Endodermal cell (in vitro differentiated cells): ENCODE measurements around the gene VRK2. TPM values are rescaled to one million over a fixed set of nuclear protein-coding genes. Genes with fewer than 3 reads are reported as not detected.

Experiments used
- DNase-seq: peaks from one replicate; pipeline ENCODE4 v3.0.0-alpha.2; 2017
- H3K27ac ChIP-seq: 2 replicates; pipeline ENCODE4 v1.5.1; 2013; ENCODE audit warnings: mild to moderate bottlenecking, low read depth, low read length, moderate library complexity
- H3K27me3 ChIP-seq: 2 replicates; pipeline ENCODE4 v1.6.1; 2013; ENCODE audit warnings: mild to moderate bottlenecking, low read length, moderate library complexity; ENCODE audit not compliant: insufficient read depth, control insufficient read depth, poor library complexity, severe bottlenecking
- H3K36me3 ChIP-seq: 2 replicates; pipeline ENCODE4 v1.7.0; 2013; ENCODE audit warnings: mild to moderate bottlenecking, low read length, moderate library complexity; ENCODE audit not compliant: control insufficient read depth, insufficient read depth
- H3K4me1 ChIP-seq: one replicate; pipeline ENCODE4 v1.7.0; 2013; ENCODE audit warnings: low read length; ENCODE audit not compliant: control insufficient read depth, insufficient read depth
- H3K4me3 ChIP-seq: 2 replicates; pipeline ENCODE4 v1.5.1; 2013; ENCODE audit warnings: mild to moderate bottlenecking, low read length, moderate library complexity
- H3K9ac ChIP-seq: 2 replicates; pipeline ENCODE4 v1.6.1; 2013; ENCODE audit warnings: mild to moderate bottlenecking, low read length, moderate library complexity; ENCODE audit not compliant: poor library complexity, severe bottlenecking; ENCODE audit errors: extremely low read depth
- H3K9me3 ChIP-seq: 2 replicates; pipeline ENCODE4 v1.6.1; 2013; ENCODE audit warnings: mild to moderate bottlenecking, low read length, moderate library complexity; ENCODE audit not compliant: control insufficient read depth
- H3K27ac Mint-ChIP-seq: 2 replicates; pipeline ENCODE4 v1.8.0; 2020; ENCODE audit warnings: mixed read lengths
- H3K27me3 Mint-ChIP-seq: 2 replicates; pipeline ENCODE4 v1.8.0; 2021; ENCODE audit warnings: mild to moderate bottlenecking, mixed read lengths; ENCODE audit not compliant: insufficient read depth
- H3K36me3 Mint-ChIP-seq: 2 replicates; pipeline ENCODE4 v1.8.0; 2020; ENCODE audit warnings: low read depth, mixed read lengths
- H3K4me1 Mint-ChIP-seq: 2 replicates; pipeline ENCODE4 v1.8.0; 2020; ENCODE audit warnings: mixed read lengths
- H3K4me3 Mint-ChIP-seq: 2 replicates; pipeline ENCODE4 v1.8.0; 2020; ENCODE audit warnings: mild to moderate bottlenecking, moderate library complexity, mixed read lengths
- H3K9me3 Mint-ChIP-seq: 2 replicates; pipeline ENCODE4 v1.8.0; 2020; ENCODE audit warnings: mild to moderate bottlenecking, mixed read lengths
- WGBS, 2 experiments: methylation state at CpG; one replicate each; pipeline versions ENCODE4 v1.1.5 to v1.1.7; 2013; ENCODE audit warnings: missing lambda C conversion rate in 2 of 2, mixed read lengths in 1 of 2; ENCODE audit not compliant: insufficient coverage in 1 of 2, insufficient read length in 1 of 2; 5-methylcytosine and 5-hydroxymethylcytosine counted together
- total RNA-seq, 2 donors: library from RNA; stranded (reverse); fragmentation: NEBNext Ultra II Directional in 1 of 2; extraction: Animal tissue kit (Norgen Biotek cat#: 25700) in 1 of 2; gene quantifications; 2 replicates in 1 of 2; 3 replicates in 1 of 2; pipeline ENCODE4 v1.2.1, GENCODE V29; 2021
- TF ChIP-seq, protein P1 (sequence below): fragments of 200-600 bp; sonication (generic); conservative IDR thresholded peaks from 2 replicates; pipeline ENCODE4 v1.5.0; 2021; ENCODE audit warnings: antibody characterized with exemption, mild to moderate bottlenecking

VRK2 gene
- total RNA-seq, 2 donors from 2014 or later: 27.3 to 33.3 TPM

DNA sequence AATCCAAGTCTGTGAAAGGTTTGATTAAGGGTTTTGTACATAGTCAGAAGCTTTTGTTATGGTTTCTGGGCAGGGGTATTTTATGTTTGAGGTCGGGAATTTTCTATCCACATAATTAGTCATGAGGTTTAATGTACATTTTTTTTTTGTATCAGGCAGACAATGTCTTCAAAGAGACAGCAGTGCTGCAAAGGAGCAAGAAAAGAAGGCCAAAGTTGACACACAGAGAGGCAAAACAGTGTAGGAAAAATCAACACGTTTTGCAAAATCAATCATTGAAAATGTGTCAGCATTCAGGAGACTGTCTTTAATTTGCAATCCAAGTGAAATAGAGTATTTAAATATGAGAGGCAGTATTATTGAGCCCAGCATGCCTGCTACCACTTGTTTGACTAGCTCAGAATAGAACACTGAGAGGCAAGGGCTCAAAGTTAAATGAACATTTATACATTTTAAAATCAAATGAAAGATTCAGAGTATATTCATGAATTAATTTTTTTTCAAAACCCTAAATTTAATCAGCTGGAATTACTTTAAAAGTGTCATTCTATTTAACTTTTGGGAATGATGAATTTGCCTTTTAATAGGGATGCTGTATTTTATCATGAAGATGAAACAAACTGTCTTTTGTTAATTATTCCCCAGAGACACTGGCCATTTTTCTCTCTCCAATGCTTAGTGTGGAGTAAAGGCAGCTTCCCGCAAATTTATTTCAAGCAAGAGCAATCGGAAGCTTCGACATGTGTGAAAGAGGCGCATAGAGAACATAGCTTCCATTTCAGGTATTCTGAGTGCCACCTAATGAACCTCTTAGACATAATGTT lies 11.3 kb downstream of the VRK2 start:
- Histone ChIP-seq H3K27me3 (no peaks in the 10 kb centered on the region), H3K4me1 (no peaks in the 10 kb centered on the region), H3K9me3 (no peaks in the 10 kb centered on the region), H3K4me3 (no peak overlapping the region), H3K36me3 (peaks cover 31% of the 10 kb centered on the region), H3K9ac (no peak overlapping the region), H3K27ac (peak overlapping the region; percentile 69)
- Mint-ChIP-seq H3K27ac (peak overlapping the region; percentile 31), H3K9me3 (no peaks in the 10 kb centered on the region), H3K4me3 (no peak overlapping the region), H3K27me3 (no peaks in the 10 kb centered on the region), H3K36me3 (peaks cover 11% of the 10 kb centered on the region), H3K4me1 (no peaks in the 10 kb centered on the region)
- TF ChIP-seq, protein P1, sequence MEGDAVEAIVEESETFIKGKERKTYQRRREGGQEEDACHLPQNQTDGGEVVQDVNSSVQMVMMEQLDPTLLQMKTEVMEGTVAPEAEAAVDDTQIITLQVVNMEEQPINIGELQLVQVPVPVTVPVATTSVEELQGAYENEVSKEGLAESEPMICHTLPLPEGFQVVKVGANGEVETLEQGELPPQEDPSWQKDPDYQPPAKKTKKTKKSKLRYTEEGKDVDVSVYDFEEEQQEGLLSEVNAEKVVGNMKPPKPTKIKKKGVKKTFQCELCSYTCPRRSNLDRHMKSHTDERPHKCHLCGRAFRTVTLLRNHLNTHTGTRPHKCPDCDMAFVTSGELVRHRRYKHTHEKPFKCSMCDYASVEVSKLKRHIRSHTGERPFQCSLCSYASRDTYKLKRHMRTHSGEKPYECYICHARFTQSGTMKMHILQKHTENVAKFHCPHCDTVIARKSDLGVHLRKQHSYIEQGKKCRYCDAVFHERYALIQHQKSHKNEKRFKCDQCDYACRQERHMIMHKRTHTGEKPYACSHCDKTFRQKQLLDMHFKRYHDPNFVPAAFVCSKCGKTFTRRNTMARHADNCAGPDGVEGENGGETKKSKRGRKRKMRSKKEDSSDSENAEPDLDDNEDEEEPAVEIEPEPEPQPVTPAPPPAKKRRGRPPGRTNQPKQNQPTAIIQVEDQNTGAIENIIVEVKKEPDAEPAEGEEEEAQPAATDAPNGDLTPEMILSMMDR: no peak
- DNase-seq: no peak
- 14 to 88% methylated on average over 2 to 6 of the region's 6 CpGs for WGBS, 2 experiments

DNA sequence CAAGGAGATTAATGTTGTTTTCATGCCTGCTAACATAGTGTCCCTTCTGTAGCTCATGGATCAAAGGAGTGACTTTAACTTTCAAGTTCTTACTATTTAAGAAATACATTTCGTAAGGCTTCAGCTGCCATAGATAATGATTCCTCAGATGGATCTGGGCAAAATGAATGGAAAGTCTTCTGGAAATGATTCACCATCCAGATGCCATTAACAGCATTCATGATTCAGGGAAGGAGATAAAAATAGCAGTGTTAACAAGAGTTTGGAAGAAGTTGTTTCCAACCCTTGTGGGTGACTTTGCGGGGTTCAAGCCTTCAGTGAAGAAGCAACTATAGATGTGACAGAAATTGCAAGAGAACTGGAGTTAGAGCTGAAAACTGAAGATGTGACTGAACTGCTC lies 17.0 kb downstream of the VRK2 start:
- H3K9ac ChIP-seq: no peak overlapping the region
- 91% methylated on average over 2 of the region's 2 CpGs; no CpG with 5 or more reads in 1 of the 2 experiments for WGBS, 2 experiments

DNA sequence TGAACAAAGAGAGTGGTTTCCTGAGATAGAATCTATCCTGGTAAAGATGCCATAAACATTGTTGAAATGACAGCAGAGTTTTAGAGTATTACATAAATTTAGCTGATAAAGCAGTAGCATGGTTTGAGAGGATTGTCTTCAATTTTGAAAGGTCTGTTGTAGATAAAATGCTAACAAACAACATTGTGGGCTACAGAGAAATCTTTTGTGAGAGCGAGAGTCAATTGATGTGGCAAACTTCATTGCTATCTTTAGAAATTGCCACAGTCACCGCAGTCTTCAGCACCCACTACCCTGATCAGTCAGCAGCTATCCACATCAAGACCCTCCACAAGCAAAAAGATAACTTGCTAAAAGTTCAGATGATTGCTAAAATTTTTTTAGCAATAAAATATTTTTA lies 17.5 kb downstream of the VRK2 start:
- DNase-seq: no peak
- Mint-ChIP-seq H3K27me3 (no peaks in the 10 kb centered on the region), H3K4me1 (peaks cover 4% of the 10 kb centered on the region), H3K36me3 (peaks cover 10% of the 10 kb centered on the region), H3K27ac (no peak overlapping the region), H3K4me3 (no peak overlapping the region), H3K9me3 (no peaks in the 10 kb centered on the region)
- Histone ChIP-seq H3K36me3 (peaks cover 17% of the 10 kb centered on the region), H3K9ac (no peak overlapping the region), H3K4me1 (no peaks in the 10 kb centered on the region), H3K27ac (no peak overlapping the region), H3K4me3 (no peak overlapping the region), H3K27me3 (no peaks in the 10 kb centered on the region), H3K9me3 (no peaks in the 10 kb centered on the region)
- TF ChIP-seq, protein P1: no peak
- 95% methylated on average over 2 of the region's 2 CpGs; no CpG with 5 or more reads in 1 of the 2 experiments for WGBS, 2 experiments

More for the DNA sequence above, 17.0 kb downstream of the VRK2 start:
- peaks cover 21% of the 10 kb centered on the region for H3K36me3 ChIP-seq
- H3K9me3 Mint-ChIP-seq: no peaks in the 10 kb centered on the region
- TF ChIP-seq, protein P1: no peak
- DNase-seq: no peak
- no peaks in the 10 kb centered on the region for H3K27me3 ChIP-seq
- H3K27ac ChIP-seq: no peak overlapping the region
- no peaks in the 10 kb centered on the region for H3K27me3 Mint-ChIP-seq
- H3K4me1 ChIP-seq: no peaks in the 10 kb centered on the region
- no peaks in the 10 kb centered on the region for H3K9me3 ChIP-seq
- H3K36me3 Mint-ChIP-seq: peaks cover 11% of the 10 kb centered on the region
- peaks cover 4% of the 10 kb centered on the region for H3K4me1 Mint-ChIP-seq
- H3K27ac Mint-ChIP-seq: no peak overlapping the region
- H3K4me3 Mint-ChIP-seq: no peak overlapping the region
- H3K4me3 ChIP-seq: no peak overlapping the region
